GM23338 (cell line): Measurements from ENCODE around the gene OSBPL10. TPM values are rescaled to one million over a fixed set of nuclear protein-coding genes. Genes with fewer than 3 reads are reported as not detected.

Source experiments
- ATAC-seq: fragments of 200-7000 bp; cut with Tn5 transposase; 3 replicates; pipeline ENCODE4 v1.9.1; 2020
- DNase-seq: peaks from one replicate; pipeline ENCODE4 v3.0.0-alpha.2; 2015; ENCODE audit warnings: low spot score
- H2AFZ ChIP-seq: fragments of 200-600 bp; sonication (generic); 2 replicates; pipeline ENCODE4 v1.8.0; 2016; ENCODE audit warnings: antibody characterized with exemption, mild to moderate bottlenecking, moderate library complexity
- H3F3A ChIP-seq: fragments of 200-600 bp; sonication (generic); replicated peaks from 2 replicates; pipeline ENCODE4 v1.8.0; 2017; ENCODE audit warnings: antibody characterized with exemption, mixed run types, low read depth
- H3K27ac ChIP-seq: fragments of 200-600 bp; sonication (generic); 2 replicates; pipeline ENCODE4 v1.6.1; 2016; ENCODE audit warnings: low read depth
- H3K27me3 ChIP-seq: fragments of 200-600 bp; sonication (generic); 2 replicates; pipeline ENCODE4 v1.8.0; 2016; ENCODE audit warnings: mild to moderate bottlenecking, mixed run types, moderate library complexity; ENCODE audit not compliant: insufficient read depth
- H3K36me3 ChIP-seq: fragments of 200-600 bp; sonication (generic); 2 replicates; pipeline ENCODE4 v1.8.0; 2016; ENCODE audit warnings: mild to moderate bottlenecking; ENCODE audit not compliant: insufficient read depth
- H3K4me1 ChIP-seq: fragments of 200-600 bp; sonication (generic); 2 replicates; pipeline ENCODE4 v1.8.0; 2016; ENCODE audit warnings: mild to moderate bottlenecking, moderate library complexity; ENCODE audit not compliant: insufficient read depth
- H3K4me2 ChIP-seq: fragments of 200-600 bp; sonication (generic); 2 replicates; pipeline ENCODE4 v1.7.1; 2017; ENCODE audit warnings: mixed run types
- H3K4me3 ChIP-seq: fragments of 200-600 bp; sonication (generic); 2 replicates; pipeline ENCODE4 v1.6.1; 2016; ENCODE audit warnings: mixed run types
- H3K79me2 ChIP-seq: fragments of 200-600 bp; sonication (generic); replicated peaks from 2 replicates; pipeline ENCODE4 v1.8.0; 2017; ENCODE audit warnings: mild to moderate bottlenecking; ENCODE audit not compliant: insufficient read depth
- H3K9me2 ChIP-seq: fragments of 200-600 bp; sonication (generic); 2 replicates; pipeline ENCODE4 v1.8.0; 2017; ENCODE audit not compliant: insufficient read depth
- H4K20me1 ChIP-seq: fragments of 200-600 bp; sonication (generic); replicated peaks from 2 replicates; pipeline ENCODE4 v1.8.0; 2017; ENCODE audit warnings: mild to moderate bottlenecking; ENCODE audit not compliant: insufficient read depth
- H3K27ac Mint-ChIP-seq: 2 replicates; pipeline ENCODE4 v1.8.0; 2020; ENCODE audit warnings: inconsistent platforms, mild to moderate bottlenecking, moderate library complexity, mixed read lengths
- H3K27me3 Mint-ChIP-seq: 3 replicates; pipeline ENCODE4 v1.8.0; 2022; ENCODE audit warnings: low read depth, mild to moderate bottlenecking, moderate library complexity, mixed read lengths, inconsistent platforms; ENCODE audit not compliant: insufficient read depth, poor library complexity
- H3K36me3 Mint-ChIP-seq: 3 replicates; pipeline ENCODE4 v1.8.0; 2021; ENCODE audit warnings: low read depth, mild to moderate bottlenecking, inconsistent platforms, moderate library complexity, mixed read lengths
- H3K4me1 Mint-ChIP-seq: 3 replicates; pipeline ENCODE4 v1.8.0; 2020; ENCODE audit warnings: mild to moderate bottlenecking, inconsistent platforms, mixed read lengths
- H3K4me3 Mint-ChIP-seq: 3 replicates; pipeline ENCODE4 v1.8.0; 2021; ENCODE audit warnings: moderate library complexity, mild to moderate bottlenecking, inconsistent platforms, mixed read lengths
- H3K9me3 Mint-ChIP-seq: 3 replicates; pipeline ENCODE4 v1.8.0; 2020; ENCODE audit warnings: moderate library complexity, mild to moderate bottlenecking, inconsistent platforms, mixed read lengths
- CREB1 ChIP-seq: fragments of 250-450 bp; sonication (Bioruptor Pico); IDR thresholded peaks from 2 replicates; pipeline ENCODE4 v1.5.0; 2020; ENCODE audit warnings: low read depth, mild to moderate bottlenecking, moderate library complexity
- EZH2 ChIP-seq: fragments of 200-600 bp; sonication (generic); IDR thresholded peaks from one replicate; pipeline ENCODE4 v1.8.0; 2017; ENCODE audit warnings: antibody characterized with exemption, mild to moderate bottlenecking, low read depth; ENCODE audit not compliant: unreplicated experiment
- EZH2phosphoT487 ChIP-seq: fragments of 200-600 bp; sonication (generic); IDR thresholded peaks from one replicate; pipeline ENCODE4 v1.8.1; 2018; ENCODE audit warnings: antibody characterized with exemption; ENCODE audit not compliant: unreplicated experiment
- NANOG ChIP-seq: IDR thresholded peaks from 2 replicates; pipeline ENCODE4 v1.6.1; 2016; ENCODE audit warnings: antibody characterized with exemption, borderline replicate concordance
- POLR2AphosphoS5 ChIP-seq: IDR thresholded peaks from 2 replicates; pipeline ENCODE4 v1.6.1; 2016; ENCODE audit warnings: antibody characterized with exemption, low read depth
- REST ChIP-seq: IDR thresholded peaks from one replicate; pipeline ENCODE4 v1.6.1; 2018; ENCODE audit warnings: antibody characterized with exemption; ENCODE audit not compliant: unreplicated experiment
- STAT1 ChIP-seq: IDR thresholded peaks from one replicate; pipeline ENCODE4 v1.6.1; 2016; ENCODE audit warnings: antibody characterized with exemption; ENCODE audit not compliant: unreplicated experiment
- ZNF114 ChIP-seq: fragments of 250-450 bp; sonication (Bioruptor Pico); IDR thresholded peaks from 2 replicates; pipeline ENCODE4 v1.5.0; 2020; ENCODE audit warnings: mild to moderate bottlenecking, moderate library complexity
- polyA plus RNA-seq: library from polyadenylated mRNA; unstranded; fragments of >200 nt; fragmentation: Nextera tagmentation; extraction: Ambion mirVana; gene quantifications from 2 replicates; pipeline ENCODE4 v1.2.1, GENCODE V29; 2016
- total RNA-seq: library from RNA; depleted of rRNA; stranded (reverse); fragments of >200 nt; shearing (Covaris generic); gene quantifications from 2 replicates; pipeline ENCODE4 v1.2.3, GENCODE V29; 2014
- TF ChIP-seq, protein P1 (sequence below): IDR thresholded peaks from 2 replicates; pipeline ENCODE4 v1.6.1; 2016; ENCODE audit warnings: antibody characterized with exemption
- TF ChIP-seq, protein P2 (sequence below), 2 experiments: fragments of 200-600 bp in 1 of 2; sonication (generic) in 1 of 2; conservative IDR thresholded peaks; 2 replicates each; pipeline versions ENCODE4 v1.5.1 to v1.6.1; 2016 to 2017; ENCODE audit warnings: antibody characterized with exemption in 2 of 2, low read depth in 2 of 2, mild to moderate bottlenecking in 2 of 2, moderate library complexity in 1 of 2

Gene OSBPL10
- total and polyA plus RNA-seq, 2 experiments from 2014 or later, result 23.8 to 149 TPM

DNA sequence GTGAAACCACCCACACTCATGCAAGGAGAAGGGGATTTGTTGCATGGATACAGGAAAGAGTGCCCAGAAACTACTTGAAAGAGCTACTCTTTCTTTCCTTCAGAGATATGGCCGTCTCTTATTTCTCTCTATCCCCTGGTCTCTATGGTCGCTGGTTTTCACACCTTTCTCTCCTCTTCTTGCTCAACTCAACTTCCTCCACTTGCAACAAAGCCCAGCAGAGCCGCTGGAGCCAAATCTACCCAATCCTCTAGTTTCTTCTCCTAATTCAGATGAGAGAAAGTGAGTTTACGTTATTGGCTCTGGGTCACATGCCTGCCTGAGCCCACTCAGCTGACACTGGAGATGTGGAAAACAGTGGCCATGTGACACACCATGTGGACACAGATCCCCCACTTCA, 215.2 kb downstream of the OSBPL10 start (continued):
- TF ChIP-seq, protein P1, sequence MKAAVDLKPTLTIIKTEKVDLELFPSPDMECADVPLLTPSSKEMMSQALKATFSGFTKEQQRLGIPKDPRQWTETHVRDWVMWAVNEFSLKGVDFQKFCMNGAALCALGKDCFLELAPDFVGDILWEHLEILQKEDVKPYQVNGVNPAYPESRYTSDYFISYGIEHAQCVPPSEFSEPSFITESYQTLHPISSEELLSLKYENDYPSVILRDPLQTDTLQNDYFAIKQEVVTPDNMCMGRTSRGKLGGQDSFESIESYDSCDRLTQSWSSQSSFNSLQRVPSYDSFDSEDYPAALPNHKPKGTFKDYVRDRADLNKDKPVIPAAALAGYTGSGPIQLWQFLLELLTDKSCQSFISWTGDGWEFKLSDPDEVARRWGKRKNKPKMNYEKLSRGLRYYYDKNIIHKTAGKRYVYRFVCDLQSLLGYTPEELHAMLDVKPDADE, result no peak
- TF ChIP-seq CREB1 (CRISPR knock-in tag) (no peak), EZH2 (no peak), STAT1 (no peak), POLR2AphosphoS5 (no peak), ZNF114 (CRISPR knock-in tag) (no peak), EZH2phosphoT487 (no peak)
- TF ChIP-seq, protein P2, sequence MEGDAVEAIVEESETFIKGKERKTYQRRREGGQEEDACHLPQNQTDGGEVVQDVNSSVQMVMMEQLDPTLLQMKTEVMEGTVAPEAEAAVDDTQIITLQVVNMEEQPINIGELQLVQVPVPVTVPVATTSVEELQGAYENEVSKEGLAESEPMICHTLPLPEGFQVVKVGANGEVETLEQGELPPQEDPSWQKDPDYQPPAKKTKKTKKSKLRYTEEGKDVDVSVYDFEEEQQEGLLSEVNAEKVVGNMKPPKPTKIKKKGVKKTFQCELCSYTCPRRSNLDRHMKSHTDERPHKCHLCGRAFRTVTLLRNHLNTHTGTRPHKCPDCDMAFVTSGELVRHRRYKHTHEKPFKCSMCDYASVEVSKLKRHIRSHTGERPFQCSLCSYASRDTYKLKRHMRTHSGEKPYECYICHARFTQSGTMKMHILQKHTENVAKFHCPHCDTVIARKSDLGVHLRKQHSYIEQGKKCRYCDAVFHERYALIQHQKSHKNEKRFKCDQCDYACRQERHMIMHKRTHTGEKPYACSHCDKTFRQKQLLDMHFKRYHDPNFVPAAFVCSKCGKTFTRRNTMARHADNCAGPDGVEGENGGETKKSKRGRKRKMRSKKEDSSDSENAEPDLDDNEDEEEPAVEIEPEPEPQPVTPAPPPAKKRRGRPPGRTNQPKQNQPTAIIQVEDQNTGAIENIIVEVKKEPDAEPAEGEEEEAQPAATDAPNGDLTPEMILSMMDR (conservative IDR thresholded peaks at IDR 0.05; ENCODE audit: low read depth in 2 of 2), result no peak

- Histone ChIP-seq H3K27me3 (no peaks in the 10 kb centered on the region), H3K4me2 (no peak overlapping the region), H3K4me3 (no peak overlapping the region), H3K4me1 (no peaks in the 10 kb centered on the region), H2AFZ (no peak overlapping the region), H3F3A (no peaks in the 10 kb centered on the region), H3K36me3 (no peaks in the 10 kb centered on the region), H4K20me1 (peaks cover 18% of the 10 kb centered on the region; the same call in 1 of the 2 replicates), H3K9me2 (no peaks in the 10 kb centered on the region), H3K79me2 (peaks cover 70% of the 10 kb centered on the region), H3K27ac (no peak overlapping the region)
- H3K4me1 Mint-ChIP-seq, result peaks cover 6% of the 10 kb centered on the region
- no peak overlapping the region for H3K4me3 Mint-ChIP-seq
- ATAC-seq (no peak), DNase-seq (no peak)
- peaks cover 4% of the 10 kb centered on the region for H3K27me3 Mint-ChIP-seq
- H3K27ac Mint-ChIP-seq, result no peak overlapping the region
- TF ChIP-seq, protein P2 (conservative IDR thresholded peaks at IDR 0.05; ENCODE audit: low read depth in 2 of 2), result no peak
- TF ChIP-seq EZH2phosphoT487 (no peak), CREB1 (CRISPR knock-in tag) (no peak), NANOG (no peak), REST (no peak), ZNF114 (CRISPR knock-in tag) (no peak), POLR2AphosphoS5 (no peak)
- TF ChIP-seq, protein P1, result no peak
- no peaks in the 10 kb centered on the region for H3K9me3 Mint-ChIP-seq
- peaks cover 8% of the 10 kb centered on the region; the same call in 2 of the 3 replicates for H3K36me3 Mint-ChIP-seq
Measured at GRCh38 chr3:31763731-31764130, 217.3 kb downstream of the OSBPL10 start.
